Lower leg skin (tissue), 3 donors: ENCODE measurements around the gene FOXA1.

ENCODE experiments used
- POLR2A ChIP-seq, 2 donors: fragments of 450-650 bp; IDR thresholded peaks; one replicate each; pipeline ENCODE4 v1.6.1; 2016 to 2017; ENCODE audit warnings: antibody characterized with exemption in 2 of 2, mild to moderate bottlenecking in 1 of 2, moderate library complexity in 1 of 2
- TF ChIP-seq, protein P1 (sequence below), 3 donors: fragments of 450-650 bp; IDR thresholded peaks; one replicate each; pipeline ENCODE4 v1.5.1; 2016; ENCODE audit warnings: antibody characterized with exemption in 3 of 3, mild to moderate bottlenecking in 3 of 3, moderate library complexity in 2 of 3

DNA sequence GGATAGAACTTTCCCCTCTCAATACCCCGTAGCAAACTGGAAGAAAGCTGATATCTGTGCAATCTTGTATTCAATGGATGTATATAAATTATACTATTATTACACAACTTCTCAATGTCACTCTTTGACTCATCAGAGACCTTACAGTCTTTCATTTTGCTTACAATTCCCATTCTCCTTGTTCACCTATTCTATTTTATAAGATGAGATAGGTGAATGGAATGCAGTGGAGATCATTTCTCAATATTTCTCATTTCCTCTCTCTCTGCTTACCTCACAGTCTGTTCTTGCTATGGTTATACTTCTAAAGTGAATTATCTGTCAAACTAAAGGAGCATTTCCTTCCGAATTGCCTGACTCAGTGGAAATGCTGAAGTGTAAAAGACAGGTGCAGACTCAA is 14.9 kb downstream of the FOXA1 start:
- TF ChIP-seq, protein P1, sequence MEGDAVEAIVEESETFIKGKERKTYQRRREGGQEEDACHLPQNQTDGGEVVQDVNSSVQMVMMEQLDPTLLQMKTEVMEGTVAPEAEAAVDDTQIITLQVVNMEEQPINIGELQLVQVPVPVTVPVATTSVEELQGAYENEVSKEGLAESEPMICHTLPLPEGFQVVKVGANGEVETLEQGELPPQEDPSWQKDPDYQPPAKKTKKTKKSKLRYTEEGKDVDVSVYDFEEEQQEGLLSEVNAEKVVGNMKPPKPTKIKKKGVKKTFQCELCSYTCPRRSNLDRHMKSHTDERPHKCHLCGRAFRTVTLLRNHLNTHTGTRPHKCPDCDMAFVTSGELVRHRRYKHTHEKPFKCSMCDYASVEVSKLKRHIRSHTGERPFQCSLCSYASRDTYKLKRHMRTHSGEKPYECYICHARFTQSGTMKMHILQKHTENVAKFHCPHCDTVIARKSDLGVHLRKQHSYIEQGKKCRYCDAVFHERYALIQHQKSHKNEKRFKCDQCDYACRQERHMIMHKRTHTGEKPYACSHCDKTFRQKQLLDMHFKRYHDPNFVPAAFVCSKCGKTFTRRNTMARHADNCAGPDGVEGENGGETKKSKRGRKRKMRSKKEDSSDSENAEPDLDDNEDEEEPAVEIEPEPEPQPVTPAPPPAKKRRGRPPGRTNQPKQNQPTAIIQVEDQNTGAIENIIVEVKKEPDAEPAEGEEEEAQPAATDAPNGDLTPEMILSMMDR (IDR thresholded peaks at IDR 0.05) = no peak
- TF ChIP-seq POLR2A (IDR thresholded peaks at IDR 0.05) = no peak
